ENCODE results near the gene RHO.

Gene RHO

DNA sequence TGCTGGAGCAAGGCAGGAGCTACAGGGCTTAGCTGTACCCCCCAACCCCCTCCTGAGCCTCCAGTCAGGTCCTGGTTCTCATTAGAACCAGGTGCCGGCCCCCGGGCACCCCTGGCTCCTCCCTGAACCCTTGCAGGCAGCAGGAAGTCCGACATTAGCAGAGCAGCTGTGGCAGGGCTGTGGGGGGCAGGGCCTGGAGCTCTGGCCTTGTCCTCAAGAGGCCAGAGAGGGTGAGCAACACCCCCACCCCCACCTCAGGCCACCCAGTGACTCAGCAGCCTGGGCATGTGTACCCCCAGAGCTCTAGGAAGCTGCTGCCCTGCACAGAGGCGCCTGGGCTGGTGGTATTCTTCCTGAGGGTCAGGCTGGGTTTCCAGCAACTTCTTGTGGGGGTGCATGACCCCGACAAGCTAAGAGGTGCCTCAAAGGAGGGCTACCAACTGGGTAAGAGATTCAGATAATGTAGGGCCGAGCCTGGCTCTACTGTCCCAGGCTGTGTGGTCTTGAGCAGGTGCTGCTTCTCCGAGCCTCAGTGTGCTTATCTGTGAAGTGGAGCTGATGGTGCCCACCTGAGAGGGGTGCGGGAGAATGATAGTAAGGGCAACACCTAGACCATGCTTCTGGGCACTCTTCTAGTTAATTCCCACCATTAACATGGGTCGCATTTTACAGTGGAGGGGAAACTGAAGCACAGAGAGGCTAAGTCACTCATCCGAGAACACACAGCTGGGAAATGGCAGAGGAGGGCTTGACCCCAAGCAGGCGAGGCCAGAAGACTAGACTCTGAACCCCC, 30.5 kb downstream of the RHO start:
- Histone ChIP-seq H3K27me3 (ENCODE audit: insufficient read depth, low read depth, severe bottlenecking) (no peaks in the 10 kb centered on the region), H3K36me3 (peaks cover 22% of the 10 kb centered on the region), H3K9me3 (ENCODE audit: severe bottlenecking) (no peaks in the 10 kb centered on the region), H3K4me3 (ENCODE audit: low read depth, low read length) (no peak overlapping the region), H3K27ac (peak overlapping the region; percentile 58)
- TF ChIP-seq CTCF (IDR thresholded peaks at IDR 0.05; ENCODE audit: low read depth, low read length), result no peak
- peak; percentile 80 for DNase-seq

GRCh38 chr3:129559565-129560079, 31.2 kb downstream of the RHO start:
- TF ChIP-seq CTCF (IDR thresholded peaks at IDR 0.05; ENCODE audit: low read depth, low read length), result no peak
- Histone ChIP-seq H3K36me3 (peaks cover 22% of the 10 kb centered on the region), H3K27ac (no peak overlapping the region; the same call in 1 of the 2 replicates), H3K4me3 (ENCODE audit: low read depth, low read length) (no peak overlapping the region), H3K27me3 (ENCODE audit: insufficient read depth, low read depth, severe bottlenecking) (no peaks in the 10 kb centered on the region), H3K9me3 (ENCODE audit: severe bottlenecking) (no peaks in the 10 kb centered on the region)
- no peak for DNase-seq

DNA sequence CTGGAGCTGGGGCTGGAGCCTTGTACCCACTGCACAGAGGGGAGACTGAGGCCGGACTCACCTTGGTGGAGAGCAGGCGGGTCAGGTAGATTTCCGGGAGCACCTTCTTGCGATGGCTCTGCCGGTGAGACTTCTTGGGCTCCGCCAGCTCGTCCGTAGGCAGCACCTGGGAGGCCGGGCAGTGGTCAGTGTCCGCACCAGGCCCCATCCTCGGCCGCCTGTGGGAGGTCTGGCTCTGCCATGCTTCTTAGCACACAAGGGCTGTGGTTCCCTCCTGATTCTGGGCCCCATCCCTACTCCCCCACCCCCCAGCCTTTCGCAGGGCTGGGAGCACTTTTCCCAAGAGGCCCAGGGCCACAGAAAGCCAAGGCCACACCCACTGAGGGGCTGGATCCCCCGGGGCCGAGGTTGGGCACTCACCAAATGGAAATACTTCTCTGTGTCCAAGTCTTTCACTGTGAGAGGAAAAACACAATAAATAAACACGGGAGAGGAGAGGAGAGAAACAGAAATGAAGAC, 31.9 kb downstream of the RHO start:
- DNase-seq, result peak; percentile 40
- no peak overlapping the region for H3K4me3 ChIP-seq (ENCODE audit: low read depth, low read length)

DNA sequence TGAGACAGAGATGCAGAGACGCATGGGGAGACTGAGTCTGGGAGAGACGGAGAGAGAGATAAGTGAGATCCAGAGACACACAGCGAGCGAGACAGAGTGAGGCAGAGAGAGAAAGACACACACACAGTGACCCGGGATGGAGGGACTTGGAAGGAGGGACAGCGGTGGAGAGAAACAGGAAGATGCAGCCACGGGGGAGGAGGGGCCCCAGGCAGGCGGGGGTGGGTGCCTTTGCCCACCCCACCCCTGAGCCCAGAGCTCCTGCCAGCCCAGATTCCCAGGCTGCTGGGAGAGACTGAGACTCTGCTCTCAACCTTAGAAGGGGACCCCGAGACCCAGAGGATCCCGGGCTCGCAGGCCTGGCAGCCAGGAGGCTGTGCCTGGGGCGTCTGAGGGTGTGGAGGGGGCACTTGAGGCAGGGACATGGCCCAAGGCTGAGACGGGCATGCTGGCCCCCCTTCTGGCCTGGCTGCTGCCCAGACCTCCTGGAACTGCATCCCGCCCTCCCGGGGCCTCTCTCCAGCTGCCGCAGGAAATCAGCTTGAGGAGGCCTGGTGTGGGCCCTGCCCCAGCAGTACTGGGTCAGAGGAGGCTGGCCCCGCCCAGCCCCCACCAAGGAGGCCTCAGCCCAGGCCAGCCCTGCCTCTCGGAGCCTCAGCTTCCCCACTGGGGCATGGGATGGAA, 32.6 kb downstream of the RHO start:
- Histone ChIP-seq H3K27ac (peak overlapping the region; percentile 72), H3K4me3 (ENCODE audit: low read depth, low read length) (no peak overlapping the region), H3K9me3 (ENCODE audit: severe bottlenecking) (no peaks in the 10 kb centered on the region), H3K36me3 (peaks cover 22% of the 10 kb centered on the region), H3K27me3 (ENCODE audit: insufficient read depth, low read depth, severe bottlenecking) (no peaks in the 10 kb centered on the region)
- peak; percentile 85 for DNase-seq
- TF ChIP-seq CTCF (IDR thresholded peaks at IDR 0.05; ENCODE audit: low read depth, low read length), result no peak

More for the DNA sequence above, 31.9 kb downstream of the RHO start:
- no peaks in the 10 kb centered on the region for H3K27me3 ChIP-seq (ENCODE audit: insufficient read depth, low read depth, severe bottlenecking)
- no peaks in the 10 kb centered on the region for H3K9me3 ChIP-seq (ENCODE audit: severe bottlenecking)
- peak overlapping the region; percentile 72 for H3K27ac ChIP-seq
- TF ChIP-seq CTCF (IDR thresholded peaks at IDR 0.05; ENCODE audit: low read depth, low read length), result no peak
- H3K36me3 ChIP-seq, result peaks cover 22% of the 10 kb centered on the region

GRCh38 chr3:129561619-129562248, 33.3 kb downstream of the RHO start:
- H3K9me3 ChIP-seq (ENCODE audit: severe bottlenecking), result no peaks in the 10 kb centered on the region
- no peaks in the 10 kb centered on the region for H3K27me3 ChIP-seq (ENCODE audit: insufficient read depth, low read depth, severe bottlenecking)
- H3K4me3 ChIP-seq (ENCODE audit: low read depth, low read length), result no peak overlapping the region
- TF ChIP-seq CTCF (IDR thresholded peaks at IDR 0.05; ENCODE audit: low read depth, low read length), result no peak
- no peak for DNase-seq
- H3K27ac ChIP-seq, result peak overlapping the region; percentile 72
- peaks cover 16% of the 10 kb centered on the region for H3K36me3 ChIP-seq

Data from WERI-Rb-1 (cell line).